ENCODE results near the gene HIVEP1.

Gene HIVEP1

GRCh38 chr6:12064538-12065071, 52.5 kb downstream of the HIVEP1 start:
- ATAC-seq: no peak
- no peak for TF ChIP-seq RARB (CRISPR knock-in tag; IDR thresholded peaks at IDR 0.05)

- TF ChIP-seq TSHZ2 (CRISPR knock-in tag; IDR thresholded peaks at IDR 0.05) (no peak), ZNF565 (CRISPR knock-in tag; conservative IDR thresholded peaks at IDR 0.05; ENCODE audit: low read depth) (no peak), CSRNP3 (CRISPR knock-in tag; IDR thresholded peaks at IDR 0.05) (no peak), ESRRG (CRISPR knock-in tag; IDR thresholded peaks at IDR 0.05) (no peak), ARNTL (CRISPR knock-in tag; IDR thresholded peaks at IDR 0.05; ENCODE audit: borderline replicate concordance, low read depth) (no peak), BACH2 (CRISPR knock-in tag; IDR thresholded peaks at IDR 0.05; ENCODE audit: borderline replicate concordance) (no peak), TCF4 (CRISPR knock-in tag; IDR thresholded peaks at IDR 0.05; ENCODE audit: borderline replicate concordance) (no peak), ZNF70 (CRISPR knock-in tag; IDR thresholded peaks at IDR 0.05) (no peak), OSR1 (CRISPR knock-in tag; IDR thresholded peaks at IDR 0.05) (no peak), PATZ1 (CRISPR knock-in tag; IDR thresholded peaks at IDR 0.05; ENCODE audit: borderline replicate concordance) (no peak), RARB (CRISPR knock-in tag; IDR thresholded peaks at IDR 0.05) (no peak), ISL1 (CRISPR knock-in tag; IDR thresholded peaks at IDR 0.05) (no peak), POU6F1 (CRISPR knock-in tag; IDR thresholded peaks at IDR 0.05; ENCODE audit: borderline replicate concordance, low read depth) (no peak), ZFP3 (CRISPR knock-in tag; IDR thresholded peaks at IDR 0.05) (no peak), TOX (CRISPR knock-in tag; IDR thresholded peaks at IDR 0.05; ENCODE audit: borderline replicate concordance) (no peak), ZFP30 (CRISPR knock-in tag; IDR thresholded peaks at IDR 0.05) (no peak), GLIS3 (CRISPR knock-in tag; IDR thresholded peaks at IDR 0.05) (no peak), ZNF8 (CRISPR knock-in tag; IDR thresholded peaks at IDR 0.05) (no peak)
- no peak for ATAC-seq
Measured at GRCh38 chr6:12065321-12066140, 53.4 kb downstream of the HIVEP1 start.

GRCh38 chr6:12066297-12066696, 54.2 kb downstream of the HIVEP1 start:
- TF ChIP-seq ESRRG (CRISPR knock-in tag; IDR thresholded peaks at IDR 0.05) (no peak), RARB (CRISPR knock-in tag; IDR thresholded peaks at IDR 0.05) (no peak)
- ATAC-seq: no peak

- ATAC-seq: no peak
- no peak for TF ChIP-seq ESRRG (CRISPR knock-in tag; IDR thresholded peaks at IDR 0.05)
- no peak for TF ChIP-seq RARB (CRISPR knock-in tag; IDR thresholded peaks at IDR 0.05)
Measured at GRCh38 chr6:12068899-12069557, 56.9 kb downstream of the HIVEP1 start.
